Measurements from ENCODE around the gene SERINC2.
A peak's percentile ranks its signal among the peaks of the same experiment; 100 is the strongest.

- TF ChIP-seq CTCF (IDR thresholded peaks at IDR 0.05): no peak
- no peak for TF ChIP-seq EP300 (IDR thresholded peaks at IDR 0.05)
- TF ChIP-seq POLR2A (IDR thresholded peaks at IDR 0.05): no peak
- TF ChIP-seq POLR2AphosphoS5 (IDR thresholded peaks at IDR 0.05): peak in 1 of 3 donors; percentile 13
Observed at GRCh38 chr1:31368611-31369107, 44.4 kb upstream of the SERINC2 start.
